HEK293T (cell line): ENCODE results near the gene TUBGCP3.
"Not testable (repeated sequence)": the region's sequence is repeated elsewhere in the genome, so short reads cannot be mapped to it uniquely, and the experiment has no call there.

ENCODE experiments used
- CTCF ChIA-PET: fragments of 350-600 bp; formaldehyde crosslinking; extraction: SDS; loops from one replicate; lab custom pipeline; 2021; ENCODE audit warnings: antibody characterized with exemption, inconsistent platforms; lab: Yijun Ruan, JAX
- POLR2A ChIA-PET: fragments of 350-600 bp; formaldehyde crosslinking; extraction: SDS; loops from one replicate; lab custom pipeline; 2020; ENCODE audit warnings: antibody characterized with exemption, inconsistent platforms; lab: Yijun Ruan, JAX
- DNase-seq: peaks from one replicate; pipeline ENCODE4 v3.0.0; 2012; ENCODE audit warnings: mixed read lengths; ENCODE audit errors: extremely low spot score
- ARNT ChIP-seq: fragments of 450-650 bp; IDR thresholded peaks from 2 replicates; pipeline ENCODE4 v1.6.1; 2017; ENCODE audit warnings: mild to moderate bottlenecking
- BHLHE40 ChIP-seq: fragments of 450-650 bp; IDR thresholded peaks from 2 replicates; pipeline ENCODE4 v1.6.1; 2016; ENCODE audit warnings: mild to moderate bottlenecking, moderate library complexity, borderline replicate concordance
- CTBP1 ChIP-seq: fragments of 450-650 bp; IDR thresholded peaks from 2 replicates; pipeline ENCODE4 v1.6.1; 2016; ENCODE audit warnings: borderline replicate concordance
- ELF4 ChIP-seq: fragments of 450-650 bp; IDR thresholded peaks from 2 replicates; pipeline ENCODE4 v1.6.1; 2017; ENCODE audit warnings: antibody characterized with exemption
- FOXA1 ChIP-seq: fragments of 450-650 bp; IDR thresholded peaks from 2 replicates; pipeline ENCODE4 v1.6.1; 2016; ENCODE audit warnings: mild to moderate bottlenecking
- FOXK2 ChIP-seq: fragments of 450-650 bp; IDR thresholded peaks from 2 replicates; pipeline ENCODE4 v1.6.1; 2016; ENCODE audit warnings: mild to moderate bottlenecking
- FOXM1 ChIP-seq: fragments of 450-650 bp; IDR thresholded peaks from 2 replicates; pipeline ENCODE4 v1.6.1; 2017; ENCODE audit warnings: mild to moderate bottlenecking, borderline replicate concordance
- HDGF ChIP-seq: fragments of 450-650 bp; IDR thresholded peaks from 2 replicates; pipeline ENCODE4 v1.6.1; 2017; ENCODE audit warnings: antibody characterized with exemption, borderline replicate concordance
- L3MBTL2 ChIP-seq: fragments of 450-650 bp; conservative IDR thresholded peaks from 2 replicates; pipeline ENCODE4 v1.6.1; 2016; ENCODE audit warnings: mild to moderate bottlenecking
- LEF1 ChIP-seq: fragments of 450-650 bp; IDR thresholded peaks from 2 replicates; pipeline ENCODE4 v1.6.1; 2017; ENCODE audit warnings: mild to moderate bottlenecking, borderline replicate concordance
- NFRKB ChIP-seq: fragments of 450-650 bp; IDR thresholded peaks from 2 replicates; pipeline ENCODE4 v1.6.1; 2016; ENCODE audit warnings: mild to moderate bottlenecking, moderate library complexity
- PKNOX1 ChIP-seq: fragments of 450-650 bp; IDR thresholded peaks from 2 replicates; pipeline ENCODE4 v1.6.1; 2016
- SP1 ChIP-seq: fragments of 450-650 bp; IDR thresholded peaks from 2 replicates; pipeline ENCODE4 v1.6.1; 2017
- SUZ12 ChIP-seq: fragments of 450-650 bp; IDR thresholded peaks from 2 replicates; pipeline ENCODE4 v1.6.1; 2016; ENCODE audit warnings: mild to moderate bottlenecking
- TARDBP ChIP-seq: fragments of 450-650 bp; IDR thresholded peaks from 2 replicates; pipeline ENCODE4 v1.6.1; 2016
- ZNF384 ChIP-seq: fragments of 450-650 bp; IDR thresholded peaks from 2 replicates; pipeline ENCODE4 v1.6.1; 2016

Gene TUBGCP3

GRCh38 chr13:112561478-112561877, 26.5 kb downstream of the TUBGCP3 start:
- no peak for DNase-seq
- ChIA-PET POLR2A (no interaction called here), CTCF (no interaction called here)
- TF ChIP-seq TARDBP (no peak), FOXA1 (no peak), SUZ12 (no peak), NFRKB (no peak), LEF1 (no peak), SP1 (no peak)

GRCh38 chr13:112558696-112559418, 29.1 kb downstream of the TUBGCP3 start:
- POLR2A ChIA-PET = no interaction called here
- TF ChIP-seq NFRKB = no peak
- no peak for TF ChIP-seq FOXA1
- TF ChIP-seq SP1 = no peak
- TF ChIP-seq ELF4 = no peak
- TF ChIP-seq FOXM1 = no peak
- TF ChIP-seq BHLHE40 = no peak
- TF ChIP-seq ARNT = no peak
- TF ChIP-seq L3MBTL2 = no peak
- no peak for TF ChIP-seq LEF1
- TF ChIP-seq HDGF = no peak
- no peak for TF ChIP-seq ZNF384
- no peak for TF ChIP-seq PKNOX1
- TF ChIP-seq SUZ12 = no peak
- no peak for TF ChIP-seq TARDBP

GRCh38 chr13:112556600-112556999, 31.4 kb downstream of the TUBGCP3 start:
- POLR2A ChIA-PET = no interaction called here
- CTCF ChIA-PET = no interaction called here
- DNase-seq = no peak
- TF ChIP-seq HDGF (no peak), ELF4 (no peak), BHLHE40 (no peak), ARNT (no peak), FOXM1 (no peak), FOXA1 (no peak), PKNOX1 (no peak), ZNF384 (no peak), NFRKB (no peak), CTBP1 (no peak), TARDBP (no peak), SUZ12 (no peak), FOXK2 (no peak), SP1 (no peak), LEF1 (no peak), L3MBTL2 (no peak)

More at GRCh38 chr13:112558696-112559418, 29.1 kb downstream of the TUBGCP3 start:
- no peak for DNase-seq
- CTCF ChIA-PET = no interaction called here

- DNase-seq = no peak
- CTCF ChIA-PET = no interaction called here
- no peak for TF ChIP-seq PKNOX1
- no peak for TF ChIP-seq ARNT
- TF ChIP-seq LEF1 = no peak
- TF ChIP-seq TARDBP = no peak
- TF ChIP-seq NFRKB = no peak
- TF ChIP-seq FOXA1 = no peak
- TF ChIP-seq HDGF = no peak
- TF ChIP-seq SP1 = no peak
- POLR2A ChIA-PET = no interaction called here
Observed at GRCh38 chr13:112554214-112554850, 33.6 kb downstream of the TUBGCP3 start.

- POLR2A ChIA-PET, DNase-seq: not testable (repeated sequence)
- CTCF ChIA-PET = interaction anchor here (0.6 kb wide), 1 partner anchor 57 kb away, joined by 5 read pairs; no protein-coding TSS in a partner anchor
Observed at GRCh38 chr13:112548975-112549374, 39.0 kb downstream of the TUBGCP3 start.

GRCh38 chr13:112545856-112546255, 42.1 kb downstream of the TUBGCP3 start:
- POLR2A ChIA-PET = interaction anchor here (0.7 kb wide), 1 partner anchor 59 kb away, joined by 3 read pairs; no protein-coding TSS in a partner anchor
- TF ChIP-seq L3MBTL2 (no peak), BHLHE40 (no peak), CTBP1 (no peak), FOXM1 (no peak), SUZ12 (no peak), FOXA1 (no peak), TARDBP (no peak), HDGF (no peak)
- CTCF ChIA-PET = no interaction called here
- DNase-seq = no peak
